Effector memory CD8-positive, alpha-beta T cell (primary cell): Measurements from ENCODE around the gene MCL1.
"Not testable (repeated sequence)": the region's sequence is repeated elsewhere in the genome, so short reads cannot be mapped to it uniquely, and the experiment has no call there.

Experiments used
- ATAC-seq: fragments of 150-1000 bp; cut with Tn5 transposase; replicated peaks from 2 replicates; pipeline ENCODE4 v1.10.0; 2021; ENCODE audit warnings: mild to moderate bottlenecking, moderate library complexity
- DNase-seq, 3 experiments: peaks; one replicate each; pipeline ENCODE4 v3.0.0; 2021
- H3K27ac Mint-ChIP-seq, 2 donors: one replicate each; pipeline ENCODE4 v1.8.0; 2022; ENCODE audit warnings: mild to moderate bottlenecking in 2 of 2, mixed read lengths in 2 of 2, moderate library complexity in 2 of 2
- H3K27me3 Mint-ChIP-seq, 2 donors: one replicate each; pipeline ENCODE4 v1.8.0; 2022; ENCODE audit warnings: mixed read lengths in 2 of 2
- H3K36me3 Mint-ChIP-seq: one replicate; pipeline ENCODE4 v1.8.0; 2022; ENCODE audit warnings: mild to moderate bottlenecking, moderate library complexity, mixed read lengths; ENCODE audit not compliant: insufficient read depth
- H3K4me1 Mint-ChIP-seq, 2 donors: one replicate each; pipeline ENCODE4 v1.8.0; 2022; ENCODE audit warnings: low read depth in 2 of 2, mixed read lengths in 2 of 2
- H3K4me3 Mint-ChIP-seq, 2 donors: one replicate each; pipeline ENCODE4 v1.8.0; 2022; ENCODE audit warnings: mild to moderate bottlenecking in 2 of 2, mixed read lengths in 2 of 2, moderate library complexity in 2 of 2
- H3K9me3 Mint-ChIP-seq, 2 donors: one replicate each; pipeline ENCODE4 v1.8.0; 2022; ENCODE audit warnings: mixed read lengths in 2 of 2

The MCL1 gene

GRCh38 chr1:150582371-150582770, 3.0 kb upstream of the MCL1 start:
- ATAC-seq, result no peak
- H3K27ac Mint-ChIP-seq, result peak overlapping the region in 1 of 2 donors; percentile 36

GRCh38 chr1:150581962-150582361, 2.6 kb upstream of the MCL1 start:
- ATAC-seq, H3K4me3 Mint-ChIP-seq, H3K27me3 Mint-ChIP-seq, H3K9me3 Mint-ChIP-seq, DNase-seq: not testable (repeated sequence)
- H3K36me3 Mint-ChIP-seq, result peaks cover 37% of the 10 kb centered on the region
- peak overlapping the region in 1 of 2 donors; percentile 36 for H3K27ac Mint-ChIP-seq
- H3K4me1 Mint-ChIP-seq, result peaks cover 11 to 27% of the 10 kb centered on the region in 2 donors

More at GRCh38 chr1:150582371-150582770, 3.0 kb upstream of the MCL1 start:
- Mint-ChIP-seq H3K27me3 (no peaks in the 10 kb centered on the region), H3K36me3 (peaks cover 33% of the 10 kb centered on the region), H3K4me3 (no peak overlapping the region), H3K4me1 (peaks cover 10 to 23% of the 10 kb centered on the region in 2 donors), H3K9me3 (no peaks in the 10 kb centered on the region)
- no peak for DNase-seq

GRCh38 chr1:150581437-150581836, 2.0 kb upstream of the MCL1 start:
- Mint-ChIP-seq H3K4me1 (peaks cover 12 to 30% of the 10 kb centered on the region in 2 donors), H3K36me3 (peaks cover 43% of the 10 kb centered on the region)
- H3K27me3 Mint-ChIP-seq, ATAC-seq, H3K27ac Mint-ChIP-seq, H3K9me3 Mint-ChIP-seq, DNase-seq, H3K4me3 Mint-ChIP-seq: not testable (repeated sequence)

- not testable (repeated sequence) for H3K27me3 Mint-ChIP-seq, DNase-seq, ATAC-seq, H3K9me3 Mint-ChIP-seq
- peak overlapping the region; percentile 88 to 99 for H3K4me3 Mint-ChIP-seq
- H3K4me1 Mint-ChIP-seq, result peaks cover 16 to 34% of the 10 kb centered on the region in 2 donors
- peaks cover 47% of the 10 kb centered on the region for H3K36me3 Mint-ChIP-seq
- peak overlapping the region in 1 of 2 donors; percentile 99 for H3K27ac Mint-ChIP-seq
Measured at GRCh38 chr1:150580966-150581365, 1.6 kb upstream of the MCL1 start.

- Mint-ChIP-seq H3K4me3 (peak overlapping the region; percentile 88 to 99), H3K9me3 (no peaks in the 10 kb centered on the region), H3K27ac (peak overlapping the region; percentile 98 to 99), H3K36me3 (peaks cover 56% of the 10 kb centered on the region), H3K4me1 (peaks cover 23 to 43% of the 10 kb centered on the region in 2 donors), H3K27me3 (no peaks in the 10 kb centered on the region)
- DNase-seq (no peak), ATAC-seq (no peak)
Measured at GRCh38 chr1:150579945-150580642, 684 bp upstream of the MCL1 start.

- ATAC-seq (no peak), DNase-seq (peak in 1 of 3 experiments; percentile 38)
- Mint-ChIP-seq H3K36me3 (peaks cover 72% of the 10 kb centered on the region), H3K27me3 (no peaks in the 10 kb centered on the region), H3K9me3 (no peaks in the 10 kb centered on the region), H3K4me1 (peaks cover 33 to 55% of the 10 kb centered on the region in 2 donors), H3K4me3 (peak overlapping the region; percentile 88 to 99), H3K27ac (peak overlapping the region; percentile 98 to 99)
Measured at GRCh38 chr1:150578272-150579109, 919 bp downstream of the MCL1 start.

- H3K27ac Mint-ChIP-seq, result peak overlapping the region; percentile 98 to 99
- peak in 1 of 3 experiments; percentile 38 for DNase-seq
- peaks cover 80% of the 10 kb centered on the region for H3K36me3 Mint-ChIP-seq
- peak; percentile 8 for ATAC-seq
- H3K4me3 Mint-ChIP-seq, result peak overlapping the region; percentile 88 to 99
- peaks cover 34 to 61% of the 10 kb centered on the region in 2 donors for H3K4me1 Mint-ChIP-seq
- no peaks in the 10 kb centered on the region for H3K27me3 Mint-ChIP-seq
- H3K9me3 Mint-ChIP-seq, result no peaks in the 10 kb centered on the region
Measured at GRCh38 chr1:150577557-150578271, 1.7 kb downstream of the MCL1 start.

GRCh38 chr1:150576794-150577556, 2.4 kb downstream of the MCL1 start:
- ATAC-seq, result no peak
- peak overlapping the region; percentile 88 to 99 for H3K4me3 Mint-ChIP-seq
- DNase-seq, result no peak
- no peaks in the 10 kb centered on the region for H3K27me3 Mint-ChIP-seq
- peak overlapping the region; percentile 98 to 99 for H3K27ac Mint-ChIP-seq
- peaks cover 38 to 63% of the 10 kb centered on the region in 2 donors for H3K4me1 Mint-ChIP-seq
- peaks cover 87% of the 10 kb centered on the region for H3K36me3 Mint-ChIP-seq
- H3K9me3 Mint-ChIP-seq, result no peaks in the 10 kb centered on the region

GRCh38 chr1:150576367-150576711, 3.1 kb downstream of the MCL1 start:
- Mint-ChIP-seq H3K4me3 (peak overlapping the region; percentile 88 to 99), H3K4me1 (peaks cover 38 to 65% of the 10 kb centered on the region in 2 donors)

GRCh38 chr1:150575518-150576366, 3.7 kb downstream of the MCL1 start:
- Mint-ChIP-seq H3K4me3 (peak overlapping the region; percentile 88 to 99), H3K9me3 (no peaks in the 10 kb centered on the region), H3K36me3 (peaks cover 98% of the 10 kb centered on the region), H3K27me3 (no peaks in the 10 kb centered on the region), H3K4me1 (peaks cover 41 to 66% of the 10 kb centered on the region in 2 donors), H3K27ac (peak overlapping the region; percentile 98 to 99)
- DNase-seq, result no peak
- ATAC-seq, result no peak

More at GRCh38 chr1:150576367-150576711, 3.1 kb downstream of the MCL1 start:
- no peaks in the 10 kb centered on the region for H3K9me3 Mint-ChIP-seq
- no peak for ATAC-seq
- peak overlapping the region; percentile 98 to 99 for H3K27ac Mint-ChIP-seq
- peaks cover 94% of the 10 kb centered on the region for H3K36me3 Mint-ChIP-seq
- no peak for DNase-seq
- H3K27me3 Mint-ChIP-seq, result no peaks in the 10 kb centered on the region

- no peak for ATAC-seq
- peak overlapping the region; percentile 98 to 99 for H3K27ac Mint-ChIP-seq
- H3K4me3 Mint-ChIP-seq, result peak overlapping the region; percentile 88 to 99
- H3K36me3 Mint-ChIP-seq, result peaks cover 98% of the 10 kb centered on the region
- no peak for DNase-seq
- peaks cover 41 to 66% of the 10 kb centered on the region in 2 donors for H3K4me1 Mint-ChIP-seq
- no peaks in the 10 kb centered on the region for H3K27me3 Mint-ChIP-seq
- H3K9me3 Mint-ChIP-seq, result no peaks in the 10 kb centered on the region
Measured at GRCh38 chr1:150575072-150575489, 4.3 kb downstream of the MCL1 start.
